ENCODE measurements around the gene MID2. TPM values are rescaled to one million over a fixed set of nuclear protein-coding genes. Genes with fewer than 3 reads are reported as not detected.

MID2 gene
- total RNA-seq, 1 donor from 2014 or later: 5.1 TPM

DNA sequence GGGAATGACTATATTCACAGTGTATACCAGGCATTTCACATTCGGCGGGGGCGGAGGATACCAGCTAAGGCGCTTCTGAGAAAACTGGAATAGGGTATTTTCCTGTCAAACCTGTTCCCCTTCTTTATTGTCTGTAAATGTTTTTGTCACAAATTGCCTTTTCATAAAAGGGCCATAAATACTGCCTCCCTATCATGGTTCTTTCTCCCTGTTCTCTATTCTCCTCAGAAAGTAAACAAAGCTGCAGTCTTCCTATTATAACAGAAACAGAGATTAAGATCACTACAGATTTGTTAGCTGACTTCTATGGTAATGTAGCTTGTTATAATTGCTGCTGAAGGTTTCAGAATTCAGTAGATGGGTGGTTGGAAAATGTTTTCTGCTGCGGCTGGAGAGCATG, 32.2 kb downstream of the MID2 start:
- Mint-ChIP-seq H3K4me1 (peaks cover 16% of the 10 kb centered on the region), H3K27me3 (ENCODE audit: low read depth) (no peaks in the 10 kb centered on the region), H3K4me3 (no peak overlapping the region), H3K27ac (ENCODE audit: unreplicated experiment) (no peak overlapping the region), H3K36me3 (ENCODE audit: low read depth) (peaks cover 9% of the 10 kb centered on the region), H3K9me3 (peaks cover 17% of the 10 kb centered on the region)
- TF ChIP-seq, protein P1, sequence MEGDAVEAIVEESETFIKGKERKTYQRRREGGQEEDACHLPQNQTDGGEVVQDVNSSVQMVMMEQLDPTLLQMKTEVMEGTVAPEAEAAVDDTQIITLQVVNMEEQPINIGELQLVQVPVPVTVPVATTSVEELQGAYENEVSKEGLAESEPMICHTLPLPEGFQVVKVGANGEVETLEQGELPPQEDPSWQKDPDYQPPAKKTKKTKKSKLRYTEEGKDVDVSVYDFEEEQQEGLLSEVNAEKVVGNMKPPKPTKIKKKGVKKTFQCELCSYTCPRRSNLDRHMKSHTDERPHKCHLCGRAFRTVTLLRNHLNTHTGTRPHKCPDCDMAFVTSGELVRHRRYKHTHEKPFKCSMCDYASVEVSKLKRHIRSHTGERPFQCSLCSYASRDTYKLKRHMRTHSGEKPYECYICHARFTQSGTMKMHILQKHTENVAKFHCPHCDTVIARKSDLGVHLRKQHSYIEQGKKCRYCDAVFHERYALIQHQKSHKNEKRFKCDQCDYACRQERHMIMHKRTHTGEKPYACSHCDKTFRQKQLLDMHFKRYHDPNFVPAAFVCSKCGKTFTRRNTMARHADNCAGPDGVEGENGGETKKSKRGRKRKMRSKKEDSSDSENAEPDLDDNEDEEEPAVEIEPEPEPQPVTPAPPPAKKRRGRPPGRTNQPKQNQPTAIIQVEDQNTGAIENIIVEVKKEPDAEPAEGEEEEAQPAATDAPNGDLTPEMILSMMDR (conservative IDR thresholded peaks at IDR 0.05): no peak
- DNase-seq (ENCODE audit: low read depth, low spot score): no peak

DNA sequence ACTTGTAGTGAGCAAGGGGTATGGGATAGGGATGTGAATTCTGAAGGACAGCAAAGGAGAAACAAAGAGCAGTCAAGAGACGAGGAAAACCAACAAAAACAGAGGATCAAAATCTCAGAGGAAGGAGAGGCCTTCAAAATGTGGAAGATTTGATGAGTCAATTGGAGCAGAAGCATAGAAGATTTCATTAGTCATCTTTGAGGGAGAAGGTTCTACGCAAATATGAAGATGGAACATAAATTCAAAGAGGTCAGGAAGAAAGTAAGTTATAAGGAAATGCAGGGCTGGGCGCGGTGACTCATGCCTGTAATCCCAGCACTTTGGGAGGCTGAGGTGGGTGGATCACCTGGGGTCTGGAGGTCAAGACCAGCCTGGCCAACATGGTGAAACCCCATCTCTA, 35.4 kb downstream of the MID2 start:
- Mint-ChIP-seq H3K9me3 (peaks cover 17% of the 10 kb centered on the region), H3K4me3 (no peak overlapping the region), H3K4me1 (peaks cover 16% of the 10 kb centered on the region), H3K36me3 (ENCODE audit: low read depth) (peaks cover 9% of the 10 kb centered on the region), H3K27me3 (ENCODE audit: low read depth) (no peaks in the 10 kb centered on the region), H3K27ac (ENCODE audit: unreplicated experiment) (no peak overlapping the region)
- TF ChIP-seq, protein P1 (conservative IDR thresholded peaks at IDR 0.05): no peak
- no peak for DNase-seq (ENCODE audit: low read depth, low spot score)

DNA sequence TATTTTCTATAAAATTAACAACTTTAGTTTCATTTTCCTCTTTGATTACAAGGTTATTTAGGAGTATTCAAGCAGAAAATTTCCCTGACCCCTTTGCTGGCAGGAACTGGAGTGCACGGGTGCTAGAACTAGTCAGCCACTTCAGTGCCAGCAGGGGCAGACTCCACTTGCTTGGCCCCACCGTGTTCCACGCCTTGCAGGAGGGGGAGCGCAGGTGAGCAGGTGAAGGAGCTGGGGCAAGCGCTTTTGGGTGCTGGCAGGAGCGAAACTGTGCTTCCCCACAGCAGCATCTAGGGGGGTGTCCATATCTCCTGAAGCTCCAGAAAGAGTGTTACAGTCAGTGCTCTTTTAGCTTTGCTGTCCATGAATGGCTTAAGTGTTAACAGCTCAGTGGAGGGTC, 45.5 kb downstream of the MID2 start:
- DNase-seq (ENCODE audit: low read depth, low spot score): no peak
- no peaks in the 10 kb centered on the region for H3K27me3 Mint-ChIP-seq (ENCODE audit: low read depth)
- peaks cover 3% of the 10 kb centered on the region for H3K9me3 Mint-ChIP-seq
- H3K27ac Mint-ChIP-seq (ENCODE audit: unreplicated experiment): no peak overlapping the region
- no peak overlapping the region for H3K4me3 Mint-ChIP-seq
- TF ChIP-seq, protein P1 (conservative IDR thresholded peaks at IDR 0.05): no peak
- peaks cover 2% of the 10 kb centered on the region for H3K36me3 Mint-ChIP-seq (ENCODE audit: low read depth)
- H3K4me1 Mint-ChIP-seq: no peaks in the 10 kb centered on the region

DNA sequence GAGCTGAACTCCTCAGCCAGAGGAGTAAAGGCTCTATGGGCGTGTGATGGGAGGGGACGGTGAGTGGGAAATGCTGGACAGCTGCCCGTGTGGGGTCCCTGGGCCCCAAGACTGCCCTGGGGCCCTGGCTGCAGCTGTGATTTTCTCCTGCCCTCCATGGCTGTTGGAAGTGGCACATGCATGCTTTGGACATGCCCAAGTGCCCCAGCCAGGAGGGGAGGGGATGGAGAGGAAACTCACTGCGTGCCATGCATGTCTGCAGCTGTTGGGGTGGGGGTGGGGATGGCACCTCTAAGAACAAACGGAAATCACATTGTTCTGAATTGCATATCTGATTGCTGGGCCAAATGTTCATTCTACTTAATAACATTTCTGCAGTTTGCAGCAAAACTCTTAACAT, 52.4 kb downstream of the MID2 start:
- Mint-ChIP-seq H3K9me3 (peaks cover 3% of the 10 kb centered on the region), H3K4me3 (no peak overlapping the region), H3K27ac (ENCODE audit: unreplicated experiment) (no peak overlapping the region), H3K36me3 (ENCODE audit: low read depth) (no peaks in the 10 kb centered on the region), H3K27me3 (ENCODE audit: low read depth) (no peaks in the 10 kb centered on the region), H3K4me1 (no peaks in the 10 kb centered on the region)
- TF ChIP-seq, protein P1 (conservative IDR thresholded peaks at IDR 0.05): no peak
- DNase-seq (ENCODE audit: low read depth, low spot score): no peak

DNA sequence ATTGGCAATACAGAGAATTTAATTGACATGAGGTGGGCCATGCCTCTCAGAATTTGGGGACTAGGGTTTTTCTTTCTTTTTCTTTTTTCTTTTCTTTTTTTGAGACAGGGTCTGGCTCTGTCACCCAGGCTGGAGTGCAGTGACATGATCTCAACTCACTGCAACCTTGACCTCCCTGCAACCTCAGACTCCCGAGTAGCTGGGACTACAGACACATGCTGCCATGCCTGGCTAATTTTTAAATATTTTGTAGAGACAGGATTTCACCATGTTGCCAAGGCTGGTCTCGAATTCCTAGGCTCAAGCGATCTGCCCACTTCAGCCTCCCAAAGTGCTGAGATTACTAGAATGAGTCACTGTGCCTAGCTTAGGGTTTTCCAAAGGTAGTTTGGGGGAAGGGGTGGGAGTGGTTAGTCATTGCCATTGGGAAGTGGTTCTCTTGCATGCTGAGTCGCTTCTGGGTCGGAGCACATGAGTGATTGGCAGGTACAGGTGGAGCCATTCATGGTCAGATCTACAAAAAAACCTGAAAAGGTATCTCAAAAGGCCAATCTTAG, 54.5 kb downstream of the MID2 start:
- Mint-ChIP-seq H3K4me3 (no peak overlapping the region), H3K27ac (ENCODE audit: unreplicated experiment) (no peak overlapping the region), H3K27me3 (ENCODE audit: low read depth) (no peaks in the 10 kb centered on the region), H3K4me1 (no peaks in the 10 kb centered on the region), H3K9me3 (peaks cover 6% of the 10 kb centered on the region), H3K36me3 (ENCODE audit: low read depth) (peaks cover 2% of the 10 kb centered on the region)
- DNase-seq (ENCODE audit: low read depth, low spot score): no peak
- TF ChIP-seq, protein P1 (conservative IDR thresholded peaks at IDR 0.05): no peak
